Upper lobe of left lung (tissue), 6 donors: ENCODE measurements around the gene EGR2. TPM values are rescaled to one million over a fixed set of nuclear protein-coding genes. Genes with fewer than 3 reads are reported as not detected.
A peak's percentile ranks its signal among the peaks of the same experiment; 100 is the strongest.

Source experiments
- ATAC-seq, 2 donors: fragments of 200-7000 bp; cut with Tn5 transposase; one replicate each; pipeline ENCODE4 v1.9.1; 2022; ENCODE audit warnings: mild to moderate bottlenecking in 2 of 2, moderate library complexity in 2 of 2; ENCODE audit not compliant: low FRiP score in 2 of 2
- DNase-seq, 2 donors: peaks; one replicate each; pipeline ENCODE4 v3.0.0-alpha.2; 2019 to 2020
- H3K27ac ChIP-seq, 4 donors: fragments of 200-600 bp; sonication (generic); one replicate each; pipeline ENCODE4 v1.5.1; 2016 to 2019
- H3K27me3 ChIP-seq, 4 donors: fragments of 200-600 bp; sonication (generic); one replicate each; pipeline ENCODE4 v1.5.1; 2017 to 2019
- H3K36me3 ChIP-seq, 4 donors: fragments of 200-600 bp; sonication (generic); one replicate each; pipeline ENCODE4 v1.5.1; 2016 to 2019
- H3K4me1 ChIP-seq, 4 donors: fragments of 200-600 bp; sonication (generic); one replicate each; pipeline ENCODE4 v1.5.1; 2018 to 2019
- H3K4me3 ChIP-seq, 4 donors: fragments of 200-600 bp; sonication (generic); one replicate each; pipeline ENCODE4 v1.5.1; 2017 to 2019; ENCODE audit warnings: mild to moderate bottlenecking in 2 of 4, moderate library complexity in 1 of 4
- H3K9me3 ChIP-seq, 4 donors: fragments of 200-600 bp; sonication (generic); one replicate each; pipeline ENCODE4 v1.5.1; 2018 to 2019
- EP300 ChIP-seq, 4 donors: sonication (generic); formaldehyde crosslinking; IDR thresholded peaks; one replicate each; pipeline ENCODE4 v1.5.1; 2017; ENCODE audit warnings: antibody characterized with exemption in 4 of 4, control low read depth in 2 of 4
- POLR2A ChIP-seq, 4 donors: fragments of 450-650 bp; IDR thresholded peaks; one replicate each; pipeline ENCODE4 v1.5.1; 2016 to 2017; ENCODE audit warnings: antibody characterized with exemption in 4 of 4, mild to moderate bottlenecking in 2 of 4
- POLR2AphosphoS5 ChIP-seq, 2 donors: sonication (generic); formaldehyde crosslinking; IDR thresholded peaks; one replicate each; pipeline ENCODE4 v1.5.1; 2017; ENCODE audit warnings: antibody characterized with exemption in 2 of 2
- WGBS, 2 donors: methylation state at CpG; one replicate each; pipeline ENCODE4 v1.1.5; 2017 to 2018; 5-methylcytosine and 5-hydroxymethylcytosine counted together
- total RNA-seq, 6 donors: library from RNA; depleted of rRNA in 4 of 6; stranded (reverse); fragments of >200 nt in 4 of 6; gene quantifications; one replicate each; pipeline versions ENCODE4 v1.1.0 to v1.2.1, GENCODE V29; 2016 to 2021
- TF ChIP-seq, protein P1 (sequence below), 6 experiments: fragments of 450-650 bp in 4 of 6; fragments of 200-600 bp in 2 of 6; sonication (generic) in 2 of 6; IDR thresholded peaks; one replicate each; pipeline ENCODE4 v1.5.1; 2016 to 2019; ENCODE audit warnings: antibody characterized with exemption in 6 of 6
- donor health status: DM: no; HTN: no; CAD: no; lungs with moderate emphysema.
- donor health status: DM: no; HTN: yes; CAD: no; lungs with severe emphysema.

Gene EGR2
- total RNA-seq, 6 donors from 2014 or later, result 3.5 to 50.9 (median 7.0) TPM

- H3K9me3 ChIP-seq, result no peaks in the 10 kb centered on the region
- no peak for ATAC-seq
- H3K36me3 ChIP-seq, result no peaks in the 10 kb centered on the region
- no peak overlapping the region for H3K4me3 ChIP-seq
- WGBS, 2 donors, result 80% methylated on average over 5 of the region's 5 CpGs
- H3K27me3 ChIP-seq, result no peaks in the 10 kb centered on the region
- H3K27ac ChIP-seq, result no peak overlapping the region
- TF ChIP-seq POLR2A (IDR thresholded peaks at IDR 0.05) (no peak), POLR2AphosphoS5 (IDR thresholded peaks at IDR 0.05) (no peak), EP300 (IDR thresholded peaks at IDR 0.05) (no peak)
- TF ChIP-seq, protein P1, sequence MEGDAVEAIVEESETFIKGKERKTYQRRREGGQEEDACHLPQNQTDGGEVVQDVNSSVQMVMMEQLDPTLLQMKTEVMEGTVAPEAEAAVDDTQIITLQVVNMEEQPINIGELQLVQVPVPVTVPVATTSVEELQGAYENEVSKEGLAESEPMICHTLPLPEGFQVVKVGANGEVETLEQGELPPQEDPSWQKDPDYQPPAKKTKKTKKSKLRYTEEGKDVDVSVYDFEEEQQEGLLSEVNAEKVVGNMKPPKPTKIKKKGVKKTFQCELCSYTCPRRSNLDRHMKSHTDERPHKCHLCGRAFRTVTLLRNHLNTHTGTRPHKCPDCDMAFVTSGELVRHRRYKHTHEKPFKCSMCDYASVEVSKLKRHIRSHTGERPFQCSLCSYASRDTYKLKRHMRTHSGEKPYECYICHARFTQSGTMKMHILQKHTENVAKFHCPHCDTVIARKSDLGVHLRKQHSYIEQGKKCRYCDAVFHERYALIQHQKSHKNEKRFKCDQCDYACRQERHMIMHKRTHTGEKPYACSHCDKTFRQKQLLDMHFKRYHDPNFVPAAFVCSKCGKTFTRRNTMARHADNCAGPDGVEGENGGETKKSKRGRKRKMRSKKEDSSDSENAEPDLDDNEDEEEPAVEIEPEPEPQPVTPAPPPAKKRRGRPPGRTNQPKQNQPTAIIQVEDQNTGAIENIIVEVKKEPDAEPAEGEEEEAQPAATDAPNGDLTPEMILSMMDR (IDR thresholded peaks at IDR 0.05), result no peak
- DNase-seq, result peak in 1 of 2 donors; percentile 38
- H3K4me1 ChIP-seq, result no peaks in the 10 kb centered on the region
Measured at GRCh38 chr10:62779487-62780248, 36.5 kb downstream of the EGR2 start.

DNA sequence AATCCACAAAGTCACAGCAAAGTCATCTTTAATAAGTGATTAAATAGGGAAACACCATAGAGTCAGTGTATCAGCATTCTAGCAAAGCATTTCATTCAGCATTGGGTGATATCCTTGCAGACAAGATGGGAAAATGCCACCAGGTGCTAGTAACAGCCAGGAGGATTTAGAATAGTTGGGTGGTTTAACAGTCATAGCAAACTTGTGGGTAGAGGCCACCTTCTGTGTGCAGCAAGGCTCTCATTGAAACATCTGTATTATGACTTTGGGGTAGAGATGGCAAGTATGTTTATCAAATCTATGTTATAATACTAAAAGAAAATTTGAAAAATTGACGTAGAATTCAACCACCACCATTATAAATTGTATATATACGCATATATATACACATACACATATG is 38.0 kb downstream of the EGR2 start:
- H3K27ac ChIP-seq, result no peak overlapping the region
- H3K27me3 ChIP-seq, result no peaks in the 10 kb centered on the region
- H3K4me3 ChIP-seq, result no peak overlapping the region
- H3K9me3 ChIP-seq, result no peaks in the 10 kb centered on the region
- H3K36me3 ChIP-seq, result no peaks in the 10 kb centered on the region
- ATAC-seq (no peak), DNase-seq (no peak)
- no peaks in the 10 kb centered on the region for H3K4me1 ChIP-seq
- 99 to 100% methylated on average over 2 of the region's 2 CpGs for WGBS, 2 donors
- TF ChIP-seq EP300 (IDR thresholded peaks at IDR 0.05), result no peak
- no peak for TF ChIP-seq POLR2A (IDR thresholded peaks at IDR 0.05)
- no peak for TF ChIP-seq POLR2AphosphoS5 (IDR thresholded peaks at IDR 0.05)

GRCh38 chr10:62772186-62772974 is 43.8 kb downstream of the EGR2 start:
- DNase-seq (no peak), ATAC-seq (no peak)
- WGBS, 2 donors, result 64 to 66% methylated on average over 7 of the region's 7 CpGs
- Histone ChIP-seq H3K27ac (no peak overlapping the region), H3K36me3 (no peaks in the 10 kb centered on the region), H3K4me1 (no peaks in the 10 kb centered on the region), H3K9me3 (no peaks in the 10 kb centered on the region), H3K27me3 (no peaks in the 10 kb centered on the region), H3K4me3 (no peak overlapping the region)
- TF ChIP-seq EP300 (IDR thresholded peaks at IDR 0.05) (no peak), POLR2A (IDR thresholded peaks at IDR 0.05) (no peak), POLR2AphosphoS5 (IDR thresholded peaks at IDR 0.05) (no peak)
- TF ChIP-seq, protein P1 (IDR thresholded peaks at IDR 0.05), result no peak

GRCh38 chr10:62769574-62770242 is 46.5 kb downstream of the EGR2 start:
- ATAC-seq, result peak in 1 of 2 donors; percentile 32
- H3K4me3 ChIP-seq, result no peak overlapping the region
- DNase-seq, result no peak
- H3K4me1 ChIP-seq, result no peaks in the 10 kb centered on the region
- TF ChIP-seq POLR2AphosphoS5 (IDR thresholded peaks at IDR 0.05) (no peak), POLR2A (IDR thresholded peaks at IDR 0.05) (no peak)
- no peak overlapping the region for H3K27ac ChIP-seq
- H3K9me3 ChIP-seq, result no peaks in the 10 kb centered on the region
- no peaks in the 10 kb centered on the region for H3K36me3 ChIP-seq
- WGBS, 2 donors, result 94 to 100% methylated on average over 1 of the region's 1 CpG
- no peaks in the 10 kb centered on the region for H3K27me3 ChIP-seq

DNA sequence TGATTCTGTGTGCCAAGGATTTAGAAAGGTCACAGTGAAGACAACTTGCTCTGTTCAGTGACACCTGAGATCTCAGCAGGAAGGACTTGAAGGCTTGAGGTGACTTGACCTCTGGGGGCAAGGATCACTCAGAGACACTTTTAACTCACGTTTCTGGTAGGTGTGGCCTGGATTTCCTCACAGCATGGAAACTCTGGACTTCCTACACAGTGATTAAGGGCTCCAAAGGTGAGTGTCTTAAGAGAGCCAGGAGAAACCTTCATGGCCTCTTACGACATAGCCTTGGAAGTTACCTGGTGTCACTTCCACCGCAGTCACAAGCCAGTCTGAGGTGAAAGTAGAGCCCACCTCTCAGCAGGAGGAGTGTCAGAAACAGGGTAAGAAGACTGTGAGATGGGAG is 49.8 kb downstream of the EGR2 start:
- no peaks in the 10 kb centered on the region for H3K36me3 ChIP-seq
- peak in 1 of 2 donors; percentile 48 for ATAC-seq
- H3K9me3 ChIP-seq, result no peaks in the 10 kb centered on the region
- H3K4me1 ChIP-seq, result no peaks in the 10 kb centered on the region
- no peak overlapping the region for H3K27ac ChIP-seq
- 51 to 55% methylated on average over 3 of the region's 3 CpGs for WGBS, 2 donors
- peak in 1 of 4 donors; percentile 44 for TF ChIP-seq EP300 (IDR thresholded peaks at IDR 0.05)
- TF ChIP-seq POLR2A (IDR thresholded peaks at IDR 0.05), result no peak
- H3K27me3 ChIP-seq, result no peaks in the 10 kb centered on the region
- peak in 1 of 2 donors; percentile 59 for DNase-seq
- no peak overlapping the region for H3K4me3 ChIP-seq

- H3K4me1 ChIP-seq, result no peaks in the 10 kb centered on the region
- TF ChIP-seq POLR2A (IDR thresholded peaks at IDR 0.05) (no peak), EP300 (IDR thresholded peaks at IDR 0.05) (no peak), POLR2AphosphoS5 (IDR thresholded peaks at IDR 0.05) (no peak)
- TF ChIP-seq, protein P1 (IDR thresholded peaks at IDR 0.05), result no peak
- no peak overlapping the region for H3K27ac ChIP-seq
- ATAC-seq (no peak), DNase-seq (no peak)
- no peaks in the 10 kb centered on the region for H3K27me3 ChIP-seq
- H3K36me3 ChIP-seq, result no peaks in the 10 kb centered on the region
- H3K4me3 ChIP-seq, result no peak overlapping the region
- 78 to 87% methylated on average over 1 to 2 of the region's 2 CpGs for WGBS, 2 donors
- H3K9me3 ChIP-seq, result no peaks in the 10 kb centered on the region
Measured at GRCh38 chr10:62765726-62766125, 50.4 kb downstream of the EGR2 start.
